ACC112 (cell line): ENCODE results near the gene DLX4.

Experiments used
- H2AFZ ChIP-seq: fragments of 200-600 bp; sonication (generic); one replicate; pipeline ENCODE4 v1.6.0; 2017; ENCODE audit warnings: antibody characterized with exemption, low read length; ENCODE audit not compliant: unreplicated experiment
- H3K27ac ChIP-seq: fragments of 200-600 bp; sonication (generic); 2 replicates; pipeline ENCODE4 v1.5.1; 2014; ENCODE audit warnings: low read depth, mild to moderate bottlenecking, antibody characterized with exemption, low read length, moderate library complexity
- H3K27me3 ChIP-seq: fragments of 200-600 bp; sonication (generic); 2 replicates; pipeline ENCODE4 v1.6.1; 2014; ENCODE audit warnings: mild to moderate bottlenecking, antibody characterized with exemption, low read length, moderate library complexity, mixed read lengths; ENCODE audit not compliant: insufficient read depth
- H3K36me3 ChIP-seq: fragments of 200-600 bp; sonication (generic); 2 replicates; pipeline ENCODE4 v1.6.1; 2016; ENCODE audit warnings: mild to moderate bottlenecking, antibody characterized with exemption, low read length, moderate library complexity, mixed read lengths; ENCODE audit not compliant: insufficient read depth
- H3K4me1 ChIP-seq: fragments of 200-600 bp; sonication (generic); one replicate; pipeline ENCODE4 v1.6.1; 2016; ENCODE audit warnings: low read length, mixed read lengths; ENCODE audit not compliant: insufficient read depth, unreplicated experiment, control insufficient read depth
- H3K4me3 ChIP-seq: fragments of 200-600 bp; sonication (generic); 2 replicates; pipeline ENCODE4 v1.5.1; 2014; ENCODE audit warnings: mild to moderate bottlenecking, low read depth, low read length
- H3K79me2 ChIP-seq: fragments of 200-600 bp; sonication (generic); one replicate; pipeline ENCODE4 v1.6.0; 2016; ENCODE audit warnings: low read length; ENCODE audit not compliant: control insufficient read depth, unreplicated experiment, insufficient read depth

The DLX4 gene

DNA sequence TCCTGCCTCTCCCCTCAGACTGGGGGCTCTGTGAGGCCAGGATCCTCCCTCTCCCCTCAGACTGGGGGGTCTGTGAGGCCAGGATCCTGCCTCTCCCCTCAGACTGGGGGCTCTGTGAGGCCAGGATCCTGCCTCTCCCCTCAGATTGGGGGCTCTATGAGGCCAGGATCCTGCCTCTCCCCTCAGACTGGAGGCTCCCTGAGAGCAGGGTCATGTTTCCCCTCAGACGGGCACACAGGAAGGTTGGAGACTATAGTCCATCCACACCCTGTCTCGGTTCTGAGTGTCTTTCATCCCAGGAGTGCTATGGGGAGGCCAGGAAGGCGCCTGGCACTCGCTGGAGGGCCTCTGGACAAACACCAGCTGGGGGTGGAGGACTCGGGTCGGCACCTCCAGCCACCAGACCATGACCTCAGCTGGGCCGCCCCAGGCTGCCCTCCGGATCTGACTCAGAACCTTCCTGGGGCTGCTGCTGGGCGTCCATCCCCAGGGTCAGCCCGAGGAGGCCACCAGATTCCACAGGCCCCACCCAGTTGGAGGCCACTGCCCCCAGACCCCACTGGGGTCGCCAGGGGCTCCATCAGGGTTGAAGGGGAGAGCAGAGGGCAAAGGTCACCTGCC lies 21.9 kb upstream of the DLX4 start:
- no peak overlapping the region for H3K27ac ChIP-seq
- peaks cover 11% of the 10 kb centered on the region for H3K27me3 ChIP-seq
- H3K4me3 ChIP-seq = no peak overlapping the region
- H2AFZ ChIP-seq = no peak overlapping the region
- H3K4me1 ChIP-seq = peaks cover 9% of the 10 kb centered on the region
- no peaks in the 10 kb centered on the region for H3K36me3 ChIP-seq
- H3K79me2 ChIP-seq = no peaks in the 10 kb centered on the region

DNA sequence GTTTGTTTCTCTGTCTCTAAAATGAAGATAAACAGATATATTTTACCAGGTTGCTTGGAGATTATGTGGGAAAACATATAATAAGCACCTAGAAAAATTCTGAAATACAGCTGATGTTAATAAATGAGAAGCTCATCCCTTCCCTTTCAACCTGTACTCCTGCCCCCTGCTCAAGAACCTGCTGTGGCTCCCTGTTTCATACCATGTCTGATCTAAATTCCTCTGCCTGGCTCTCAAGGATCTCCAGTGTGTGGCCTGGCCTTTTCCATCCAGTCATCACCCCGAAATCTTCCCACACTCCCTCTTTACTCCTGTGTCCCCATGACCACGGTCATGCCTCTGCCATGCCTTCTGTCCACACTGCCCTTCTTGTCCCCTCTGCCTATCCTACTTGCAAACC lies 19.4 kb upstream of the DLX4 start:
- Histone ChIP-seq H3K27ac (no peak overlapping the region), H3K4me3 (no peak overlapping the region), H3K36me3 (no peaks in the 10 kb centered on the region), H2AFZ (no peak overlapping the region), H3K27me3 (no peaks in the 10 kb centered on the region), H3K4me1 (peaks cover 22% of the 10 kb centered on the region), H3K79me2 (no peaks in the 10 kb centered on the region)

DNA sequence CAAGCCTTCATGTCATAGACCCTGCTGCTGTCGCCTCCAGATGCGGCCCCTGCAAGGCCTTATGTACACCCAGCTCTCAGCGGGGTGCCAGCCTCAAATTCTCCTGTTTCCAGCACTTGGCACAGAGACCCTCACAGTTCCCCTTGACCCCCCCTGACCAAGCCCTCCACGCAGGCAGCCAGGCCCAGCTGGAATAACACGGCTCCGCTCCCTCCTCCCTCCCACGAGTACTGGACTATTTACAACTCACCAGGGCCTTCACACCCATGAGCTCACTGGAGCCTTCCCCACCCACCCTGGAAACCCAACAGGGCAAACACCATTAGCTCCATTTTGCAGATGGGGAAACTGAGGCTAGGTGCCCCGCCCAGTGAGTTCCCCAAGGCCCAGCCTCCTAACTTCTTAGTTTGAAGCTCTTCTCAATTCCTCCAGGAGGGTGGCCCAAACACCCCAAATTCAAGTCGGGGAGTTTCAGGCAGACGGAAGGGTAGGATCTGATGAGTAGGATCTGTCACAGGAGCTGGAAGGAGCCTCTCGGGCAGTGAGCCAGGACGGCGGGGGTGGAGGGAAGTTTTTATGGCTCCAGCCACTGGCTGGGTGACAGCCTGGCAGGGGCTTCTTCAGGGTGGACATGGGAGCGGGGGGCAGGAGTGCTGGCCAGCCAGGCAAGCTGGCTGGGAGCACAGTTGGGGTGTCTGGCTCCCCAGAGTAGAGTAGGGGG lies 17.5 kb upstream of the DLX4 start:
- Histone ChIP-seq H2AFZ (no peak overlapping the region), H3K4me1 (peaks cover 22% of the 10 kb centered on the region), H3K27me3 (no peaks in the 10 kb centered on the region), H3K4me3 (no peak overlapping the region), H3K36me3 (no peaks in the 10 kb centered on the region), H3K79me2 (no peaks in the 10 kb centered on the region), H3K27ac (no peak overlapping the region)

DNA sequence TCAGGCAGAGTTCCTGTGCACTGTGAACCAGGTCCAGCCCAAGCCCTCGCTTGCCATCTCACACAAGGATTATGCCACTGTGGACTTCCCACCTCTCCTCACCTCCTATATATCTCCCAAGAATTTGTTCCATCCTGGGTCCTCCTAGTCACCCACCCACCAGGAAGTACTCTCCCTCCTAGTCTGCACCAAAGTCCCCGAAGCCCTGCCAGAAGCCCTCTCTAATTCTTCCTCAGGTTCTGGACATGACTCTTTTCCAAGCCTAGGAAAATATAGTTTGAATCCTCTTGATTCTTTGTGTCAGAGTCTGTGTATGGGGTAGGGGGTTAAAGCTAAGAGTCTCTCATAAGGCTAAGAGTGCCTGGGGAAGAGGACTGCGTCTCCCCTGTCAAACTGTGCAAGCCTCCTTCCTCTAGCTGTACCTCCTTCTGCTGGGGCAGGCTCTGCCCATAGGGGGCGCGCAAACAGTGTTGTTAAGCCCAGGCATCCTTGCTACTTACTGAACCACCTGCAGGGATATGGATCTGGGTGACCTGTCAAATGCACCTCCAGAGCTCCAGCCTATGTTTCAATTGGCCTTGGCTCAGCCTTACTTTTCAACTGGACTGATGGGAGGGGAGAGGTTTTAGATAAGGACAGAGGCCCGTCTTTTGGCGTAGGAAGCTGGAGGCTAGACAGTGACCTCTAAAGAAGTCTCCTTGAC lies 16.6 kb upstream of the DLX4 start:
- Histone ChIP-seq H3K27me3 (no peaks in the 10 kb centered on the region), H3K4me1 (peaks cover 22% of the 10 kb centered on the region), H3K4me3 (no peak overlapping the region), H3K36me3 (no peaks in the 10 kb centered on the region), H3K79me2 (no peaks in the 10 kb centered on the region), H2AFZ (no peak overlapping the region), H3K27ac (no peak overlapping the region)

DNA sequence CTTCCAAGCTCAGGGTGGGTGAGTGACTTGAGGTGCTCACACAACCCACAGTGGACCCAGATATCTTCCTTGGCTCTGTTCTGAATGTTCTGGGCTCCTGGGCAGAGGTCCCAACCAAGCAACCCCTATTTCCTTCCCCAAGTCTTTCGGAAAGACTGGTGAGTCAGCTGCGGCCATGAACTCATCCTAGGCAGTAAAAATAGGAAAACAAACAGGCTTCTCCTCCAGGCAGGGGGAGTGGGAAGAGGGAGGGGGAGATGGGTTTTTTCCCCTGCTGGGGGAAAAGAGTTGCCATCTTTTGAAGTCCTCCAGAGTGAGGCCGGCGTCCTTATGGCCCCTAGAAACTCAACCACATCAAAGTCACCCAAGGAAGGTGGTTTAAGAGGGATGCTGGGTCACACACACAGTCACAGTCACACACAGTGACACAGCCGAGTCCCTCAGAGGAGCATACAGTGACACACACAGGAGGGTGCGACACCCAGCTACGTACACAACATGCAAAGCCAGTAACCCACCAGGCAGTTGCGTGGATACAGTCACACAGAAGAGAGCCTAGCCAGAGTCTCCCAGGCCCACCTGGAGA lies 16.0 kb upstream of the DLX4 start:
- no peaks in the 10 kb centered on the region for H3K36me3 ChIP-seq
- no peak overlapping the region for H3K4me3 ChIP-seq
- H3K27me3 ChIP-seq = no peaks in the 10 kb centered on the region

DNA sequence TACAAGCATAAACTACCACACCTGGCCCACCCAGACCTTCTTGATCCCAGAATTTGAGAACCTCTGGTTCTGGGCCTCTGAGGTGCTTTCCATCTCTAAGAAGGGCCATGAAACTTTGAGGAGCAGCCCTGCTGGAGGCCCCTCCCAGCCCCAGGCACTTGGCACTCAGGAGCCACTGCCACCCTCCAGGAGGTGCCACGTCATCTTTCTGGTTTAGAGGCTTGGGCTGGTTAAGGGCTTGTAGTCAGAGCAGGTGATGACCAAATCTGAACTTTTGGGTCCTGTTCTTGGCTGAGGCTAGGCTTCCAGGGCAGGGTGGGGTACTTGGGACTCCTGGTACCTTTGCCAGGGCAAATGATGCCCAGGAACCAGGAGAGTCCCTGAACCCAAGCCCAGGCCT lies 13.8 kb upstream of the DLX4 start:
- Histone ChIP-seq H3K4me1 (peaks cover 30% of the 10 kb centered on the region), H3K36me3 (no peaks in the 10 kb centered on the region), H3K79me2 (no peaks in the 10 kb centered on the region), H3K4me3 (no peak overlapping the region), H3K27ac (no peak overlapping the region), H3K27me3 (no peaks in the 10 kb centered on the region), H2AFZ (no peak overlapping the region)

More for the DNA sequence above, 16.0 kb upstream of the DLX4 start:
- no peaks in the 10 kb centered on the region for H3K79me2 ChIP-seq
- no peak overlapping the region for H2AFZ ChIP-seq
- H3K4me1 ChIP-seq = peaks cover 22% of the 10 kb centered on the region
- H3K27ac ChIP-seq = no peak overlapping the region

DNA sequence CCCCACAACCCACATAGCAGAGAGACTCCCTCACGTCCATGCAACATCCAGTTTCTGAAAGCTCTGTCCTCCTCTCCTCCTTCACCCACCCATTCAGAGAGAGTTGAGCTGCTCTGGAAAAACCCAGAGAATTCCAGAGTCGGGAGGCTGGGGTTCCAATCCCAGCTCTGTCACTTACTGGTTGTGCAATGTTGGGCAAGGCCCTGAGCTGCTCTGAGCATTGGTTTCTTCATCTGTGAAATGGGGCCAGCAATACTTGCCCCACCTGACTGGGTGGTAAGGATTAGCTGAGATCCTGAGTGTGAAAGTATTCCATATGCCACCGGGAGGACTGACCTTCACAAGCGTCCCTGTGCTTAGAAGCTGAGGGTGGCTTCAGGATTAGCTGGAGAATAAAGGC lies 12.2 kb upstream of the DLX4 start:
- Histone ChIP-seq H3K4me3 (no peak overlapping the region), H3K79me2 (no peaks in the 10 kb centered on the region), H3K27me3 (no peaks in the 10 kb centered on the region), H2AFZ (no peak overlapping the region), H3K36me3 (no peaks in the 10 kb centered on the region), H3K27ac (no peak overlapping the region), H3K4me1 (peaks cover 23% of the 10 kb centered on the region)

DNA sequence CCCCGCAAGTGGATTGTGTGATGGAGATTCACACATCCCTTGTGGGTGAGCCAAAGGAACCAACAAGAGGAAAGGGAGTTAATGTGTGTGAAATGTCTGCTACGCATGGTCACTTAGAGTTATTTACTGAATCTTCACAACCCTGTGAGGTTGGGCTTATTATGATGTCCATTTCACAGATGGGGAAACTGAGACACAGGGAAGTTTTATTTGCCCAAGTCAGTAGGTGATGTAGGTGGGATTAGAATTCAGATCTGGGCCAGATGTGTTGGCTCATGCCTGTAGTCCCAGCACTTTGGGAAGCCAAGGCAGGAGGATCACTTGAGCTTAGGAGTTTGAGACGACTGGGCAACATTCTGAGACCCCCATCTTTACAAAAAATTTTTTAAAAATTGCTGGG lies 11.6 kb upstream of the DLX4 start:
- Histone ChIP-seq H3K79me2 (no peaks in the 10 kb centered on the region), H2AFZ (no peak overlapping the region), H3K27me3 (peaks cover 2% of the 10 kb centered on the region), H3K36me3 (no peaks in the 10 kb centered on the region), H3K27ac (no peak overlapping the region), H3K4me1 (peaks cover 17% of the 10 kb centered on the region), H3K4me3 (no peak overlapping the region)

DNA sequence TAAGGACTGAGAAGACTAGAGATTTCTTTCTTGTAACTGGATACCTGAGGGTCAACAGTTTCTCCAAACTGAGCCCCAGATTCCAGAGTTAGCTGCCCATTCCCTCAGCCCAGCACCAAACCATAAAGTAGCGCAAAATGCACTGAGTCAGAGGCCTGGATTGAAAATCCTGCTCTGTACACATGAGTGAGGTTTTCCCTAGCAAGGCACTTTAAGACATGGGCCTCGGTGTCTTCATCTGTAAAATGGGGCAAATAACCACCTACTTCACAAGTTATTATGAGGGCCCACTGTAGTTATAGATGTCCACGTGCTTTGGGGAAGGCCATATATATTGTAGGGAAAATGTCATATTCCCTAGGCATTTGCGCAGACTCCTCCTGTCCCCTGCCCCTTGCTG lies 10.3 kb upstream of the DLX4 start:
- Histone ChIP-seq H3K4me1 (peaks cover 7% of the 10 kb centered on the region), H3K79me2 (no peaks in the 10 kb centered on the region), H3K36me3 (no peaks in the 10 kb centered on the region), H3K4me3 (no peak overlapping the region), H3K27me3 (peaks cover 15% of the 10 kb centered on the region), H3K27ac (no peak overlapping the region), H2AFZ (no peak overlapping the region)

DNA sequence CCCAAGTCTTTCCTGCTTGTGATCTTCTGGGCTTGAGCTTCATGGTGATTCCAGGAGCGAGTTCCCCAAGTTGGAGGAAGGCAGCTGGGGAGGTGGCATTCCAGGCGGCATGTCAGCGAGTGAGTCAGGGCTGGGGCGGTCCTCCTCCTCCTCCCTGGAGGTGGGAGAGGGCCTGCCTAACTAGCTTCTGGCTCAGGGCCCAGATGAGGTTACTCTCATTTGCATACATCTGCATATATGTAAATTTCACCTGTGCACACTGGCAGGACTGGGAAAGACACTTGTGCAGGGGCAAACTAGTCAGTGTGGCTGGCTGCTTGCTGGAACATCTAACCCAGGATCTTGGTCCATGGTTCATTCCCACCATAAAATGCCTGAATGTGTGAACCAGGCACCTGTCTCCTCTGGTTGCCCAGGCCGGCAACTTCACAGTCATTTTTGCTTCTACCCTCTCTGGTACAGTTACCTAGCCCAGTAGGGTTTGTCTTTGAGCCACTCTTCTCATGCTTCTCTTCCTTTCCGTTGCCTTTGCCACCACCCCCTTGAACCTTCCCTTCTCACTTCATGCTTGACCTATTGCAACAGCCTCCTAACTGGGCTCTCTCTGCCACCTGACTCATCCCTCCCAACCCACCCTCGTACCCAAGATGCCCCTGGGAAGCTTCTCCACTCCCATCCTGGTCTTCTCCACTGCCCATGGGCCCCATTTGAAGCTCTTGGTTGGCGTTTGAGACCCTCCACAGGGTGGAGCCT lies 9.6 kb upstream of the DLX4 start:
- H3K27me3 ChIP-seq = peaks cover 22% of the 10 kb centered on the region
- no peak overlapping the region for H2AFZ ChIP-seq
- H3K4me1 ChIP-seq = peaks cover 7% of the 10 kb centered on the region

More for the DNA sequence above, 9.6 kb upstream of the DLX4 start:
- Histone ChIP-seq H3K27ac (no peak overlapping the region), H3K36me3 (no peaks in the 10 kb centered on the region), H3K79me2 (no peaks in the 10 kb centered on the region), H3K4me3 (no peak overlapping the region)
